ENCODE measurements around the gene GABRD. TPM values are rescaled to one million over a fixed set of nuclear protein-coding genes. Genes with fewer than 3 reads are reported as not detected.

Gene GABRD
- total and polyA plus RNA-seq, 10 of the 15 experiments (the other 5 are each of a cell fraction or from before 2014, with no cell fraction given), result not detected

DNA sequence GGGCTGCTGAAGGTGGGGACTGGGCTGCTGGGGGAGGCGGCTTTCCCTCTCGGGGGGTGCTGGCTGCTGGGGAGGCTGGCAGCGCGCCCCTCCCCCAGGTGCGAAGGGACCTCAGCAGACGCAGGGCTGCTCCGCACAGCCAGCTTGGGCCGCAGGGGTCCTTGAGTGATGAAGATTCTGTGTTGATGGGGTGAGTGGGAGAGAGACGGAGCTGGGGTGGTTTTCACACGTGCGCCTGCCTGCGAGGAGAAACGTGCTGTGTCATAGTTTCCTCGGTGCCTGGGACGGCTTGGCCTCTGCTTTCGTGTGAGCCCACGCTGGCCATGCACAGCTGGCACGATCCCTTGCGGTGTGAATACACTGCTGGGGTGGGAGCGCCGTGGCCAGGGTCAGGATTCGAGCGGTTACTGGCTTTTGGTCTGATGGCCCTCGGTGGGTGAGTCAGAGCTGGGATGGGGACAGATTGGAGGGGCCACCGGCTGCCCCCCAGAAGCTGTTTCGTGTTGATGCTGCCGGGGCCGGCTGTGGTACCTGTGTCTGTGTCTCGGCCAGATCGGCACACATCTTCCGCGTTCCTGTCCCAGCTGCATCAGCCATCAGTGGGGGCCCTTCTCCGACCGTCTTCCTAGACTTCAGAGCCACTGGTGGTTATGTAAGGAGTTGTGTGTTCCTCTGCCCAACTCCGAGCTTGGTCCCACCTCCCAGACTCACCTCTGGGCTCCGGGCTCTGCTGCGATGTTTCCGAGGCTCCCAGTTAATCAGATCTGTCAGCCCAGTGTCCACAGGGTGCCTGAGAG, 56.0 kb downstream of the GABRD start:
- no TSS peak for BruUV-seq (replicated peaks)
- Histone ChIP-seq H3K4me1 (ENCODE audit: control insufficient read depth, insufficient read depth, low read length) (no peaks in the 10 kb centered on the region), H2AFZ (ENCODE audit: control insufficient read depth, low read depth, low read length) (no peak overlapping the region), H3K9me3 (replicated peaks; ENCODE audit: control insufficient read depth, insufficient read depth, low read length) (peaks cover 4% of the 10 kb centered on the region; the same call in 1 of the 3 replicates), H3K4me3 (no peak overlapping the region), H3K27ac (ENCODE audit: control insufficient read depth, insufficient read depth) (no peak overlapping the region), H3K4me2 (ENCODE audit: control insufficient read depth, insufficient read depth) (no peak overlapping the region), H3K9ac (ENCODE audit: control insufficient read depth, insufficient read depth, low read length) (no peak overlapping the region), H3K79me2 (ENCODE audit: control insufficient read depth, insufficient read depth, low read length) (no peaks in the 10 kb centered on the region), H4K20me1 (ENCODE audit: control insufficient read depth, insufficient read depth) (no peaks in the 10 kb centered on the region), H3K27me3 (replicated peaks in 1 of 2; ENCODE audit: control insufficient read depth in 2 of 2, insufficient read depth in 2 of 2, low read length in 1 of 2) (no peaks in the 10 kb centered on the region), H3K36me3 (ENCODE audit: control insufficient read depth in 2 of 2, insufficient read depth in 2 of 2, low read length in 1 of 2) (no peaks in the 10 kb centered on the region)
- ChIA-PET SMC1A (ENCODE audit: uncharacterized antibody, unreplicated experiment) (no interaction called here), CTCF (no interaction called here), POLR2A (no interaction called here), RAD21 (ENCODE audit: unreplicated experiment) (no interaction called here)
- intact Hi-C loops (cut with micrococcal nuclease; ENCODE audit: unreplicated experiment), result no loop called here
- WGBS (ENCODE audit: insufficient coverage, insufficient replicate concordance, low lambda C conversion rate, missing lambda C conversion rate), result 87% methylated on average over 38 of the region's 38 CpGs
- FAIRE-seq (no peak), DNase-seq (ENCODE audit: low read depth, low spot score) (no peak), ATAC-seq (no peak)
- TF ChIP-seq GABPA (IDR thresholded peaks at IDR 0.05; ENCODE audit: low read depth) (no peak), IKZF2 (IDR thresholded peaks at IDR 0.05) (no peak), MTA2 (IDR thresholded peaks at IDR 0.05; ENCODE audit: low read depth) (no peak), BHLHE40 (IDR thresholded peaks at IDR 0.05; ENCODE audit: borderline replicate concordance in 1 of 2, low read depth in 2 of 2, low read length in 1 of 2) (no peak), TARDBP (IDR thresholded peaks at IDR 0.05; ENCODE audit: borderline replicate concordance) (no peak), ZZZ3 (IDR thresholded peaks at IDR 0.05; ENCODE audit: control insufficient read depth, insufficient read length, low read depth) (no peak), MTA3 (IDR thresholded peaks at IDR 0.05; ENCODE audit: borderline replicate concordance, low read length) (no peak)
- TF ChIP-seq, protein P1, sequence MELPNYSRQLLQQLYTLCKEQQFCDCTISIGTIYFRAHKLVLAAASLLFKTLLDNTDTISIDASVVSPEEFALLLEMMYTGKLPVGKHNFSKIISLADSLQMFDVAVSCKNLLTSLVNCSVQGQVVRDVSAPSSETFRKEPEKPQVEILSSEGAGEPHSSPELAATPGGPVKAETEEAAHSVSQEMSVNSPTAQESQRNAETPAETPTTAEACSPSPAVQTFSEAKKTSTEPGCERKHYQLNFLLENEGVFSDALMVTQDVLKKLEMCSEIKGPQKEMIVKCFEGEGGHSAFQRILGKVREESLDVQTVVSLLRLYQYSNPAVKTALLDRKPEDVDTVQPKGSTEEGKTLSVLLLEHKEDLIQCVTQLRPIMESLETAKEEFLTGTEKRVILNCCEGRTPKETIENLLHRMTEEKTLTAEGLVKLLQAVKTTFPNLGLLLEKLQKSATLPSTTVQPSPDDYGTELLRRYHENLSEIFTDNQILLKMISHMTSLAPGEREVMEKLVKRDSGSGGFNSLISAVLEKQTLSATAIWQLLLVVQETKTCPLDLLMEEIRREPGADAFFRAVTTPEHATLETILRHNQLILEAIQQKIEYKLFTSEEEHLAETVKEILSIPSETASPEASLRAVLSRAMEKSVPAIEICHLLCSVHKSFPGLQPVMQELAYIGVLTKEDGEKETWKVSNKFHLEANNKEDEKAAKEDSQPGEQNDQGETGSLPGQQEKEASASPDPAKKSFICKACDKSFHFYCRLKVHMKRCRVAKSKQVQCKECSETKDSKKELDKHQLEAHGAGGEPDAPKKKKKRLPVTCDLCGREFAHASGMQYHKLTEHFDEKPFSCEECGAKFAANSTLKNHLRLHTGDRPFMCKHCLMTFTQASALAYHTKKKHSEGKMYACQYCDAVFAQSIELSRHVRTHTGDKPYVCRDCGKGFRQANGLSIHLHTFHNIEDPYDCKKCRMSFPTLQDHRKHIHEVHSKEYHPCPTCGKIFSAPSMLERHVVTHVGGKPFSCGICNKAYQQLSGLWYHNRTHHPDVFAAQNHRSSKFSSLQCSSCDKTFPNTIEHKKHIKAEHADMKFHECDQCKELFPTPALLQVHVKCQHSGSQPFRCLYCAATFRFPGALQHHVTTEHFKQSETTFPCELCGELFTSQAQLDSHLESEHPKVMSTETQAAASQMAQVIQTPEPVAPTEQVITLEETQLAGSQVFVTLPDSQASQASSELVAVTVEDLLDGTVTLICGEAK (IDR thresholded peaks at IDR 0.05; ENCODE audit: borderline replicate concordance), result no peak
- in situ Hi-C loops (cut with MboI), result no loop called here

Measured in GM12878 (cell line).